NCI-H2171 treated with DMSO at 0.1 percent for 48 hours (cell line): ENCODE results near the gene MAG.

ENCODE experiments used
- DNase-seq: peaks from one replicate; lab custom pipeline; 2025; lab: John Stamatoyannopoulos, UW

The MAG gene

GRCh38 chr19:35318679-35319448, 26.9 kb downstream of the MAG start:
- no peak for DNase-seq

- DNase-seq, result no peak
Measured at GRCh38 chr19:35320065-35320713, 28.2 kb downstream of the MAG start.

DNA sequence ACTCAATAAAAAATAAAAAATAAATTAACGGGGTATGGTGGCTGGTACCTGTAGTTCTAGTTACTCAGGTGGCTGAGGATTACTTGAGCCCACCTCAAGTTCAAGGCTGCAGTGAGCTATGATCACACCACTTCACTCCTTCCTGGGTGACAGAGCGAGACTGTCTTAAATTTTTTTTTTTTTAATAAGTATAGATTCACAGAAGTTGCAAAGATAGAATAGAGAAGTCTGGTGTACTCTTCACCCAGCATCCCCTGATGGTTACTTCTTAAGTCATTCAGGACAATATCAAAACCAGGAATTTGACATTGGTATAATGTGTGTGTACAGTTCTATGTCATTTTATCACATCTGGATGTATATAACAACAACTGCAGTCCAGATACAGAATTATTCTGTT, 29.3 kb downstream of the MAG start:
- no peak for DNase-seq

- DNase-seq, result no peak
Measured at GRCh38 chr19:35322014-35322413, 30.1 kb downstream of the MAG start.

GRCh38 chr19:35327642-35328041, 35.7 kb downstream of the MAG start:
- no peak for DNase-seq

GRCh38 chr19:35328851-35329285, 36.9 kb downstream of the MAG start, which contains the start of gene CD22:
CD22 (plus strand) TSS chr19:35329187; CDS start chr19:35332041, 2,854 bp downstream.
- no peak for DNase-seq

DNA sequence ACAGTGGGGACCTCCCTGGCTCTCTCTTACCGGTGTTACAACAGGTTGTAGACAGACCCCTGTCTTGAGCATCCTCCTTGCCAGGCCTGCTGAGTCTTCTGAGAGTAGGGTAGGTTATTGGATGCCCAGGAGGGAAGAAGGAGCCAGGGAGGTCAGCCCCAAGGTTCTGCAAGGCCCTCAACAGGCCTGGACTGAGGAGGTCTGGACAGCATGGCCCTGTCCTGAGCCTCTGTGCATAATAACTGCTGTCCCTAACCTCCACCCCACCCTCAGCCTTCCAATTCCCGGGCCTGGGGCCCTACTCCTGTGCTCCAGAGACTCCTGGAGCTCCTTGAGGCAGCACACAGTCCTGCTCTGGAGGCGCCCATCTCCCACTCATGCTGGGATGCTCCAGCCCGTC, 37.4 kb downstream of the MAG start:
- no peak for DNase-seq

DNA sequence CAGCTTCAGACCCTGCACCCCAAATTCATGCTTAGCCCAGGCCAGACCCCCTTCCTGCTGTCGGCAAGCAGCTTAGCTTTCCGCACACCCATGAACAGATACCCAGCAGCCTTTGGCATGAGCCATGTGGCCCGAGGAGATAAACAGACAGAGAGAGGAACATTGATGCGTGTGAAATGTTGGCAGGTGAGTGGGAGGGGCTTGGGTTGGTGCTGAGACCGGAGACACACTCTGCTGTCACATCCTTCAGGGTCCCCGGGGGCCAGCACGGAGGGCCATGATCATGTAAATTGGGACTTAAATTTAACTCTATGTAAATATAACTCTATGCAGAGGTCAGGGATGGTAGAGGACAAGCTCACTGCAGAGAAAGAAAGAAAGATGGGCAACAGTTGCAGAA, 38.5 kb downstream of the MAG start:
- peak; percentile 40 for DNase-seq

DNA sequence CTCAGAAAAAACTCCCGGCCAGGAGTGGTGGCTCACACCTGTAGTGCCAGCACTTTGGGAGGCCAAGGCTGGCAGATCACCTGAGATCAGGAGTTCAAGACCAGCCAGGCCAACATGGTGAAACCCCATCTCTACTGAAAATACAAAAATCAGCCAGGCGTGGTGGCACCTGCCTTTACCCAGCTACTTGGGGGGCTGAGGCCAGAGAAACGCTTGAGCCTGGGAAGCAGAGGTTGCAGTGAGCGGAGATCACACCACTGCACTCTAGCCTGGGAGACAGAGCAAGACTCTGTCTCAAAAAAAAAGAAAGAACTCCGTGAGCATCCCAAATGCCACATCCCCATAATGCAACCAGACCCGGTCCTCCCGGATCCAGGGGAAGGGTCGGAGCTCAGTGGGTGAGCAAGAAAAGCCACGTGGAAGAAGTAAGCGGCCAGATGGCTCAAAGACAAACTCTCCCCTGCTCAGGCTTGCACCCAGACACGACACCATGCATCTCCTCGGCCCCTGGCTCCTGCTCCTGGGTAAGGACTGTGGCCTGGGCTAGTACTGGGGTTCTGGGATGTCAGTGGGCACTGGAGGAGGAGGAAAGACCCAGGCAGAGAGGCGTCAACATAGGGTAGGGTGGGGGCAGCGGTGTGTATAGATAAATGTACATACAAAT, 39.7 kb downstream of the MAG start:
- DNase-seq, result no peak

- DNase-seq, result no peak
Measured at GRCh38 chr19:35332817-35333216, 40.9 kb downstream of the MAG start.

GRCh38 chr19:35334144-35334753, 42.3 kb downstream of the MAG start:
- DNase-seq, result no peak

DNA sequence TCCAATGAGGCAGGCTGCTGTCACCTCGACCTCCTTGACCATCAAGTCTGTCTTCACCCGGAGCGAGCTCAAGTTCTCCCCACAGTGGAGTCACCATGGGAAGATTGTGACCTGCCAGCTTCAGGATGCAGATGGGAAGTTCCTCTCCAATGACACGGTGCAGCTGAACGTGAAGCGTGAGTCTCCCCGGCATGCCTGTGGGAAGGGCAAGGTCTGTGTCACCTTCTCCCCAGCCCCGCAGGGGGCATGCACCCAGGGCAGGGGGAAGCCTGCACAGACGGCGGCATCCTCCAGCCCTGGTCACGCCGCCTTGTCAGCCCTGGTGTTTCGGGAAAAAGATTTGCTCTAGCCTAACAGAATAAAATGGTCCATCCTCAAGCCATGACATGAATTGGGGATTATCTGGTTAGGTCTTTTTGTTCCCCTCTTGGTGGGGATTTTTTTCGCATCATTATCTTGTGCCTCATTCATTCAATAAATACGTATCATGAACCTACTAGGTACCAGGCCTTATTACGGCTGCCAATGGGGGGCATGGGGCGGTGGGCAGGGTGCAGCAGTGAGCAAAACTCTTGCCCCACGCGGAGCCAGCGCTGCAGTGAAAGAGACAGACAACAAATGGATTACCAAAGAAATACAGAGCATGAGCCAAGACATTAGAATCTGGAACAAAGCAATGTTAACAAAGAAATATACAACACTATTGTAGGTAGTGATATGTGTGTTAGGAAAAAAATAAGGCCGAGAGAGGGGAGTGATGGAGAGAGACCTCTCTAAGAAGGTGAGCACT, 44.4 kb downstream of the MAG start:
- no peak for DNase-seq

GRCh38 chr19:35337097-35337983, 45.4 kb downstream of the MAG start:
- DNase-seq, result no peak

GRCh38 chr19:35337984-35338296, 46.0 kb downstream of the MAG start:
- DNase-seq, result no peak

DNA sequence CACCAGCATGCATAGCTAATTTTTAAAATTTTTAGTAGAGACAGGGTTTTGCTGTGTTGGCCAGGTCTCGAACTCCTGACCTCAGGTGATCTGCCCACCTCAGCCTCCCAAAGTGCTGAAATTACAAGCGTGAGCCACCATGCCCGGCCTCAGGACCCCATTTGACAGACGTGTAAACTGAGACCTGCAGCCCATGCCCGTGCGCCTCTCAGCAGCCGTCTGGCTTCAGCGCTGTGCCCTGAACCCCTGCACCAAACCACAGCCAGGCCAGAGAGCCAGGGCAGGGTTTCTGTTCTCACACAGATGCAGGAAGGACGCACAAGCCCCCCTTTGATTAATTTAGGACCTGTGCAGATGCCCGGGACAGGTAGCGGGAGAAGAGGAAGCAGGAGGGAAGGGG, 48.5 kb downstream of the MAG start:
- DNase-seq, result no peak

DNA sequence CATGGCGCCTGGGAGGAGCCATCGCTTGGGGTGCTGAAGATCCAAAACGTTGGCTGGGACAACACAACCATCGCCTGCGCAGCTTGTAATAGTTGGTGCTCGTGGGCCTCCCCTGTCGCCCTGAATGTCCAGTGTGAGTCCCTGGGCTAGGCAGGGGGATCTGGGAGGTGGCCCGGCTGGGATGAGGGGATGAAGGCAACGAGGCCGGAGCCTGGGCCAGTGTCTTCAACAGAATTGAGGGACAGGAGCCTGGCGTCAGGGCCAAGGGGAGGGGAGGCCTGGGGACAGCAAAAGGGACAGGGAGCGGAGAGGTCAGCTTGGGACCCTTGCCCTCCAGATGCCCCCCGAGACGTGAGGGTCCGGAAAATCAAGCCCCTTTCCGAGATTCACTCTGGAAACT, 49.0 kb downstream of the MAG start:
- no peak for DNase-seq

DNA sequence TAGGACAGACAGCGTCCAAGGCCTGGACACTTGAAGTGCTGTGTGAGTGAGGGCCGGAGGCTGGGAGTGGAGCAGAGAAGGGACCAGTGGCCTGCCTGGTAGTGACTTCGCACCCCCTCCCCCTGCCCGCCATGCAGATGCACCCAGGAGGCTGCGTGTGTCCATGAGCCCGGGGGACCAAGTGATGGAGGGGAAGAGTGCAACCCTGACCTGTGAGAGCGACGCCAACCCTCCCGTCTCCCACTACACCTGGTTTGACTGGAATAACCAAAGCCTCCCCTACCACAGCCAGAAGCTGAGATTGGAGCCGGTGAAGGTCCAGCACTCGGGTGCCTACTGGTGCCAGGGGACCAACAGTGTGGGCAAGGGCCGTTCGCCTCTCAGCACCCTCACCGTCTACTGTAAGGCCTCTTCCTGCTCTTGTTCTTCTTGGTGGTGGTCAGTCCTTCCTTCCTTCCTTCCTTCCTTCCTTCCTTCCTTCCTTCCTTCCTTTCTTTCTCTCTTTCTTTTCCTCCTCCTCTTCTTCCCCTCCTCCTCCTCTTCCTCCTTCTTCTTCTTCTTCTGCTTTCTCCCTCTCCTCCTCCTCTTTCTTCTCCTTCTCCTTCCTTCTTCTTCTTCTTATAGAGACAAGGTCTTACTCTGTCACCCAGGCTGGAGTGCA, 49.7 kb downstream of the MAG start:
- DNase-seq, result no peak

DNA sequence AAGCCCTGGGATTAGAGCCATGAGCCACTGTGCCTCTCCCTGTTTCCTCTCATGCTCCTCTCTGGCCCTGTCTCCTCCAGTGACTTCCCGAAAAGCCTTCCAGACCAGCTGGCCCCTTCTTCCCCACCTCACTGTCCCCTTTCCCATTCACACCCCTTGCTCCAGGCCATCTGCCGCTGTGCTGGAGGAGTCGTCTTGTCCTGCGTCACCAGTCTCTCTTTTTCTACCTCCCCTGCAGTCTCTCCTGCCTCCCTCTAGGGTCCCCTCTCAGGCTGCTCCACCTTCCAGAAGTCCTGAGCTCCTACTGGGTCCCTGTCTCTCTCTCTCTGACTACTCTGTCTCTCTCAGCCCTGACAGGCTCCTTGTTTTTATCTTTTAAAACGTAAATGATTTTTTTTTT, 50.5 kb downstream of the MAG start:
- DNase-seq, result peak; percentile 41

DNA sequence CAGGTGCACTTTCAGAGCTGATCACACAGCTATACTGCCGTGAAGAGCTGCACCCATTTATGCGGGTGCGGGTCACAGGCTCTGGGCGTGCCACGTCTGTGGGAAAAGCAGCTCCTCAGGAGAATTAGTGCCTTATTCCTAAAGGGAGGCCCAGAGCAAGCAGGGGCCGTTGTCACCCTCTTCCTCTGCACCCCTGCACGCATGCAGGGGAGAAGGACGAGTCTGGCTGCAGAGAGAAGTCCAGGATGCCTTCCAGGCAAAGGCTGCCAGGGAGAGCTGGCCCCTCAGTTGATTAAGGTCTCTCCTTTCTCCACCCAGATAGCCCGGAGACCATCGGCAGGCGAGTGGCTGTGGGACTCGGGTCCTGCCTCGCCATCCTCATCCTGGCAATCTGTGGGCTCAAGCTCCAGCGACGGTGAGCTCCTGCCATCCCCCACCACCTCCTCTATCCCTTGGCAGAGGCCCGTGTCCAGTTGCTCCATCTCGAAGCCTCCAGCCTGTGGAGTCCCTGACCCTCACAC, 52.6 kb downstream of the MAG start:
- no peak for DNase-seq

DNA sequence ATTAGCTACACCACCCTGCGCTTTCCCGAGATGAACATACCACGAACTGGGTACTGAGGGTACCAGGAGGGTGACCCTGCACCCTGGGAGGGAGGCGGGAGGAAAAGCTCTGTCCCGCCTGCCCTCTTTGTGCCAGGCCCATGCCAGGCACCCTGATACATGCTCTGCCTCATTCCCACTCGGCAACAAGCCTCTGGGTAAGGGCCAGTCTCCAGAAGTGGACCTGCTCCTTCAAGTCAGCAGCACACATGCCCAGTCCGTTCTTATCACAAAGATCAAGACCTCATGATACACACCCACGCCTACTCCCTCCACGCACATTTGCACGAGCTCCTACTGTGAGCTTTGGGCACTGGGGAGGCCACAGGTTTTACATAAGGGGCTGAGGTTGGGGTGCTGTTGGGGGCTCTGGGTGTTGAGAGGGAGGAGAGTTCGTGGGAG, 53.7 kb downstream of the MAG start:
- no peak for DNase-seq
